Activated naive CD8-positive, alpha-beta T cell (primary cell): ENCODE data around the gene PTGR1.
A peak's percentile ranks its signal among the peaks of the same experiment; 100 is the strongest.

Experiments used
- H3K27ac Mint-ChIP-seq: one replicate; pipeline ENCODE4 v1.8.0; 2021; ENCODE audit warnings: mixed read lengths
- H3K27me3 Mint-ChIP-seq: one replicate; pipeline ENCODE4 v1.8.0; 2021; ENCODE audit warnings: mixed read lengths
- H3K36me3 Mint-ChIP-seq: one replicate; pipeline ENCODE4 v1.8.0; 2021; ENCODE audit warnings: mixed read lengths
- H3K4me1 Mint-ChIP-seq: one replicate; pipeline ENCODE4 v1.8.0; 2021; ENCODE audit warnings: low read depth, mixed read lengths
- H3K4me3 Mint-ChIP-seq: one replicate; pipeline ENCODE4 v1.8.0; 2021; ENCODE audit warnings: mild to moderate bottlenecking, mixed read lengths
- H3K9me3 Mint-ChIP-seq: one replicate; pipeline ENCODE4 v1.8.0; 2021; ENCODE audit warnings: low read depth, mixed read lengths

The PTGR1 gene

DNA sequence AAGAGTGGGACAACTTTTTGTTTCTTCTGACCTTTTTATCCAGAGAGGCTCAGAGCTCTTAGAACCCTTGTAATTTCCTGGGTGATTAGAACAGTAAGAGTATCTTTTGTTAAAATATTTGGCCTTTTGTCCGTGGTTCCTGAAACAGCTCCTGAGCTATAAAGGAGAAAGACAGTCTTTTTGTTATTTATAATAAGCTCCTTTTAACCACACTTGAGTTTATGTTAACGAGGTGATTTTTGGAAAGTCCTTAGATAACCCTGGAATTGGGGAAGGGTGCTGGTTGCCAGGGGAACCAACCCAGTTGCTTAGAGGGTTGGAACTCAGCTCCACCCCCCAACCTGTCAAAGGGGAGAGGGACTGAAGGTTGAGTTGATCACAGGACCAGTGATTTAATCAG is 69.7 kb downstream of the PTGR1 start:
- Mint-ChIP-seq H3K9me3 (peaks cover 8% of the 10 kb centered on the region), H3K4me1 (peaks cover 18% of the 10 kb centered on the region), H3K27ac (no peak overlapping the region), H3K27me3 (no peaks in the 10 kb centered on the region), H3K4me3 (no peak overlapping the region), H3K36me3 (peaks cover 36% of the 10 kb centered on the region)

DNA sequence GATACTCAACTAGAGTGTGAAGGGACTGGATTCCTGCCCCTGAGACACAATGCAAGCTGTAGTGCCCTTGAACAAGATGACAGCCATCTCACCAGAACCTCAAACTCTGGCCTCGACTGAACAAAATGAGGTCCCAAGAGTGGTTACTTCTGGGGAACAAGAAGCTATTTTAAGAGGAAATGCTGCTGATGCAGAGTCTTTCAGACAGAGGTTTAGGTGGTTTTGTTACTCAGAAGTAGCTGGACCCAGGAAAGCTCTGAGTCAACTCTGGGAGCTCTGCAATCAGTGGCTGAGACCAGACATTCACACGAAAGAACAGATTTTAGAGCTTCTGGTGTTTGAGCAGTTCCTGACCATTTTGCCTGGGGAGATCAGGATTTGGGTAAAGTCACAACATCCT is 72.1 kb downstream of the PTGR1 start:
- peaks cover 26% of the 10 kb centered on the region for H3K4me1 Mint-ChIP-seq
- no peak overlapping the region for H3K4me3 Mint-ChIP-seq
- no peaks in the 10 kb centered on the region for H3K9me3 Mint-ChIP-seq
- peaks cover 18% of the 10 kb centered on the region for H3K36me3 Mint-ChIP-seq
- H3K27ac Mint-ChIP-seq, result peak overlapping the region; percentile 25
- no peaks in the 10 kb centered on the region for H3K27me3 Mint-ChIP-seq

- Mint-ChIP-seq H3K4me3 (peak within 1 kb of the TSS; percentile 95), H3K9me3 (no peaks in the 10 kb centered on the region), H3K36me3 (peaks cover 11% of the 10 kb centered on the region), H3K27ac (peak within 1 kb of the TSS; percentile 88), H3K27me3 (no peaks in the 10 kb centered on the region), H3K4me1 (peaks cover 26% of the 10 kb centered on the region)
These were observed 74.1 kb downstream of the PTGR1 start, which contains the start of gene ZNF483 for GRCh38 chr9:111525056-111525977. Gene ZNF483 (plus strand): TSS chr9:111525179. CDS start chr9:111527396, 2,217 bp downstream.

DNA sequence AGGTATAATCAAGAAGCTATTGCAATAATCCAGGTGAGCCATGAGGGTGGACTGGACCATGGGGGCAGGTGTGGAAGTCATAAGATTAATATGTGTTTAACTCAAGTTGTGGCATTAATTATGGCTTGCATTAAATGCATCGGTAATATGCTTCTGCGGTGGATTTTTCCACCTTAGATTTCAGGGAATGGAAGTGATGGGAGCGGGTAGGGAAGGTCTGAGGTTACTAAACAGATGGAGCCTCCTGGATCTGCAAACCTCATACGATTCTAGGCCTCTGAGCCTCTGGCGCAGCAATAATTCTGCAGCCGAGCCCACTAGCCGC is 74.8 kb downstream of the PTGR1 start:
- H3K27me3 Mint-ChIP-seq, result peaks cover 3% of the 10 kb centered on the region
- peak overlapping the region; percentile 95 for H3K4me3 Mint-ChIP-seq
- H3K9me3 Mint-ChIP-seq, result no peaks in the 10 kb centered on the region
- H3K27ac Mint-ChIP-seq, result peak overlapping the region; percentile 41
- H3K36me3 Mint-ChIP-seq, result peaks cover 8% of the 10 kb centered on the region
- H3K4me1 Mint-ChIP-seq, result peaks cover 26% of the 10 kb centered on the region

DNA sequence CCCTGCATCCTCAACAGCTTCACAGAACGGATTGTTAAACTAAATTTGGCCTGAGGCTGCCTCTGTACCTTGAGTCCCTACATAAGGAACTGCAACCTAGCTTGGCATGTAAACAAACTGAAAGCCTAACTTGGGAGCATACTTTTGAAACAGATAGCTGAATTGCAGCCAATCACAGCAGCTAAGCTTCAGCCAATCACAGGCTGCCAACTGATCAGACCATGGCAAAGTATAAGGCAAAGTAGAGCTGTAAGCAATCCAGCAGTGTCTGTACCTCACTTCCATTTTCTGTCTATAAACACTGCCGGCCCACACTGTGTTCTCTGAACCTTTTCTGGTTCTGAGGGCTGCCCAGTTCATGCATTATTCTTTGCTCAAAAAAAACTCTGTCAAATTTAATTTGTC is 83.4 kb downstream of the PTGR1 start:
- no peak overlapping the region for H3K27ac Mint-ChIP-seq
- no peaks in the 10 kb centered on the region for H3K4me1 Mint-ChIP-seq
- H3K27me3 Mint-ChIP-seq, result peaks cover 4% of the 10 kb centered on the region
- H3K9me3 Mint-ChIP-seq, result peaks cover 3% of the 10 kb centered on the region
- H3K4me3 Mint-ChIP-seq, result no peak overlapping the region
- peaks cover 3% of the 10 kb centered on the region for H3K36me3 Mint-ChIP-seq

- Mint-ChIP-seq H3K27me3 (peaks cover 4% of the 10 kb centered on the region), H3K4me3 (no peak overlapping the region), H3K9me3 (peaks cover 8% of the 10 kb centered on the region)
These were observed 84.5 kb downstream of the PTGR1 start for GRCh38 chr9:111514967-111515366.

More at GRCh38 chr9:111514967-111515366, 84.5 kb downstream of the PTGR1 start:
- H3K27ac Mint-ChIP-seq, result no peak overlapping the region
- peaks cover 6% of the 10 kb centered on the region for H3K36me3 Mint-ChIP-seq
- H3K4me1 Mint-ChIP-seq, result no peaks in the 10 kb centered on the region
